Measurements from ENCODE around the gene SLX4IP.

- TF ChIP-seq RAD21 (IDR thresholded peaks at IDR 0.05; ENCODE audit: low read depth): no peak
- TF ChIP-seq ZBTB7A (IDR thresholded peaks at IDR 0.05; ENCODE audit: low read depth): no peak
- no peak for TF ChIP-seq TAF1 (IDR thresholded peaks at IDR 0.05; ENCODE audit: low read depth)
- TF ChIP-seq CEBPB (IDR thresholded peaks at IDR 0.05): no peak
- no peak for TF ChIP-seq EP300 (IDR thresholded peaks at IDR 0.05; ENCODE audit: borderline replicate concordance)
- TF ChIP-seq REST (IDR thresholded peaks at IDR 0.05; ENCODE audit: low read depth): no peak
These were observed 48.6 kb downstream of the SLX4IP start for GRCh38 chr20:10483691-10484090.
